ENCODE results near the gene TMEM144.

GRCh38 chr4:158229768-158230167, 19.5 kb downstream of the TMEM144 start:
- TF ChIP-seq CTCF (IDR thresholded peaks at IDR 0.05) (no peak), EZH2 (IDR thresholded peaks at IDR 0.05) (no peak), EZH2phosphoT487 (IDR thresholded peaks at IDR 0.05) (no peak)

Data from neural progenitor cell (in vitro differentiated cells).